ENCODE results near the gene RBM15. TPM values are rescaled to one million over a fixed set of nuclear protein-coding genes. Genes with fewer than 3 reads are reported as not detected.

Gene RBM15
- total RNA-seq, 1 donor from 2014 or later = 27.8 TPM

GRCh38 chr1:110383251-110383990 lies 44.2 kb downstream of the RBM15 start:
- TF ChIP-seq, protein P1, sequence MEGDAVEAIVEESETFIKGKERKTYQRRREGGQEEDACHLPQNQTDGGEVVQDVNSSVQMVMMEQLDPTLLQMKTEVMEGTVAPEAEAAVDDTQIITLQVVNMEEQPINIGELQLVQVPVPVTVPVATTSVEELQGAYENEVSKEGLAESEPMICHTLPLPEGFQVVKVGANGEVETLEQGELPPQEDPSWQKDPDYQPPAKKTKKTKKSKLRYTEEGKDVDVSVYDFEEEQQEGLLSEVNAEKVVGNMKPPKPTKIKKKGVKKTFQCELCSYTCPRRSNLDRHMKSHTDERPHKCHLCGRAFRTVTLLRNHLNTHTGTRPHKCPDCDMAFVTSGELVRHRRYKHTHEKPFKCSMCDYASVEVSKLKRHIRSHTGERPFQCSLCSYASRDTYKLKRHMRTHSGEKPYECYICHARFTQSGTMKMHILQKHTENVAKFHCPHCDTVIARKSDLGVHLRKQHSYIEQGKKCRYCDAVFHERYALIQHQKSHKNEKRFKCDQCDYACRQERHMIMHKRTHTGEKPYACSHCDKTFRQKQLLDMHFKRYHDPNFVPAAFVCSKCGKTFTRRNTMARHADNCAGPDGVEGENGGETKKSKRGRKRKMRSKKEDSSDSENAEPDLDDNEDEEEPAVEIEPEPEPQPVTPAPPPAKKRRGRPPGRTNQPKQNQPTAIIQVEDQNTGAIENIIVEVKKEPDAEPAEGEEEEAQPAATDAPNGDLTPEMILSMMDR (IDR thresholded peaks at IDR 0.05) = no peak
- no peak overlapping the region for H3K4me3 Mint-ChIP-seq (ENCODE audit: unreplicated experiment)
- no peaks in the 10 kb centered on the region for H3K27me3 Mint-ChIP-seq (ENCODE audit: unreplicated experiment)
- H3K27ac Mint-ChIP-seq (ENCODE audit: unreplicated experiment) = peak overlapping the region; percentile 31
- no peak for DNase-seq (ENCODE audit: extremely low spot score, unreplicated experiment)
- H3K9me3 Mint-ChIP-seq (ENCODE audit: unreplicated experiment) = no peaks in the 10 kb centered on the region
- peaks cover 16% of the 10 kb centered on the region for H3K4me1 Mint-ChIP-seq (ENCODE audit: unreplicated experiment)
- H3K36me3 Mint-ChIP-seq (ENCODE audit: unreplicated experiment) = peaks cover 30% of the 10 kb centered on the region

GRCh38 chr1:110384581-110385321 lies 45.6 kb downstream of the RBM15 start:
- no peak for DNase-seq (ENCODE audit: extremely low spot score, unreplicated experiment)
- Mint-ChIP-seq H3K4me3 (ENCODE audit: unreplicated experiment) (no peak overlapping the region), H3K36me3 (ENCODE audit: unreplicated experiment) (peaks cover 23% of the 10 kb centered on the region), H3K27me3 (ENCODE audit: unreplicated experiment) (no peaks in the 10 kb centered on the region), H3K4me1 (ENCODE audit: unreplicated experiment) (peaks cover 24% of the 10 kb centered on the region), H3K27ac (ENCODE audit: unreplicated experiment) (no peak overlapping the region), H3K9me3 (ENCODE audit: unreplicated experiment) (no peaks in the 10 kb centered on the region)
- TF ChIP-seq, protein P1 (IDR thresholded peaks at IDR 0.05) = no peak

DNA sequence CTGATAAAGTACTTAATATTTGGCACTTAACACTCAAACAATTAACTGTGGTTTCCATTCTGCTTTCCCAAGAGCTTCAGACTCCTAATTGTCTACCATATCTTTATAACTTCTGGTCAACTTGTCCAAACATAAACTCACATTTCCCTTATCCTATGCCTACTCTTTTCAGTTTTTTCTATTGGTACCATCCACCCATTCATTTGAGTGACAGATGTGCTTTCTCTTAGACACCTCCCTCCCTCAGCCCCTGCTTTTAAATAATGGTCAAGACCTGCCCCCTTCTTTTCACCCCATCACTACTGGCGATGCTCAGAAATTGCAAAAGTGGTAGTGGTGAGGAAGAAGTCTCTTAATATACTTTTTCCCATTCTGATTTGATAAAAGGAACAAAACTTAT lies 46.2 kb downstream of the RBM15 start:
- no peak overlapping the region for H3K27ac Mint-ChIP-seq (ENCODE audit: unreplicated experiment)
- H3K4me1 Mint-ChIP-seq (ENCODE audit: unreplicated experiment) = peaks cover 26% of the 10 kb centered on the region
- no peaks in the 10 kb centered on the region for H3K9me3 Mint-ChIP-seq (ENCODE audit: unreplicated experiment)
- peaks cover 23% of the 10 kb centered on the region for H3K36me3 Mint-ChIP-seq (ENCODE audit: unreplicated experiment)
- DNase-seq (ENCODE audit: extremely low spot score, unreplicated experiment) = no peak
- H3K27me3 Mint-ChIP-seq (ENCODE audit: unreplicated experiment) = no peaks in the 10 kb centered on the region
- TF ChIP-seq, protein P1 (IDR thresholded peaks at IDR 0.05) = no peak
- H3K4me3 Mint-ChIP-seq (ENCODE audit: unreplicated experiment) = no peak overlapping the region

DNA sequence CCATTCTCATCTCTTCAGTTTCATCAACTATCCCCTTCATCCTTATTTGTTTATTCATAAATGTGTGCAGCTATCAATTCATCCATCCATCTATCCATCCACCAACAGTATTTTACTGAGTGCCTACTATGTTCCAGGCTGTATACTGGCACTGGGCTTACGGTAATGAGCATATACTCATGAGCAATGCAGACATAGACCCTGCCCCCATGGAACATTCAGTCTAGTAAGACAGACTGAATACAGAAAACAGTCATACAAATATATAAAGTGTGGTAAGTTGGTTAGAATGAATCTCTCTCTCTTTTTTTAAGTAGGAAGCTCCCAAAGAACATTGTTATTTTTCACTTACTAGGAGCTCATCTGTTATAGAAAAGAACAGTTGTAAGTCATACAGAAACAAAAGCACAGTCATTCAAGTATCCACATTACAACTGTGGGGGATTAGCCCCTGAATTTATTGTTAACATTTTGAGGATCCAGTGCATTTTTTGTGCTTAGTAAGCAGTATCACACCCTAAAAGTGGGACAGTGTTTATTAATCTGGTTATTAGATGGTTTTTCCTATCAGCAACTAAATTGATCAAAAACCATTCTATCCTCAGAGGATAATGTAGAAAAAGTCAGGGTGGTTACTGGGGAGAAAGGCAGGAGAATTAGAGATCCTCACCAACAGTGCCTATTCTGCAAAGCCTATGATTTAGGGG lies 48.0 kb downstream of the RBM15 start:
- H3K4me3 Mint-ChIP-seq (ENCODE audit: unreplicated experiment) = no peak overlapping the region
- peaks cover 35% of the 10 kb centered on the region for H3K4me1 Mint-ChIP-seq (ENCODE audit: unreplicated experiment)
- TF ChIP-seq, protein P1 (IDR thresholded peaks at IDR 0.05) = no peak
- no peaks in the 10 kb centered on the region for H3K27me3 Mint-ChIP-seq (ENCODE audit: unreplicated experiment)
- no peak overlapping the region for H3K27ac Mint-ChIP-seq (ENCODE audit: unreplicated experiment)
- no peaks in the 10 kb centered on the region for H3K9me3 Mint-ChIP-seq (ENCODE audit: unreplicated experiment)
- H3K36me3 Mint-ChIP-seq (ENCODE audit: unreplicated experiment) = peaks cover 18% of the 10 kb centered on the region
- no peak for DNase-seq (ENCODE audit: extremely low spot score, unreplicated experiment)

- TF ChIP-seq, protein P1 (IDR thresholded peaks at IDR 0.05) = peak; percentile 16
- Mint-ChIP-seq H3K4me3 (ENCODE audit: unreplicated experiment) (peak overlapping the region; percentile 78), H3K27ac (ENCODE audit: unreplicated experiment) (peak overlapping the region; percentile 93), H3K9me3 (ENCODE audit: unreplicated experiment) (no peaks in the 10 kb centered on the region), H3K36me3 (ENCODE audit: unreplicated experiment) (peaks cover 8% of the 10 kb centered on the region), H3K27me3 (ENCODE audit: unreplicated experiment) (no peaks in the 10 kb centered on the region), H3K4me1 (ENCODE audit: unreplicated experiment) (peaks cover 51% of the 10 kb centered on the region)
- no peak for DNase-seq (ENCODE audit: extremely low spot score, unreplicated experiment)
These were observed 50.9 kb downstream of the RBM15 start for GRCh38 chr1:110390096-110390495.
